ENCODE results near the gene PER2. TPM values are rescaled to one million over a fixed set of nuclear protein-coding genes. Genes with fewer than 3 reads are reported as not detected.

The PER2 gene
- total and polyA plus RNA-seq, 10 of the 15 experiments (the other 5 are each of a cell fraction or from before 2014, with no cell fraction given), result 1.5 to 15.1 (median 4.6) TPM

GRCh38 chr2:238220892-238221521 lies 67.4 kb downstream of the PER2 start:
- no peaks in the 10 kb centered on the region for H4K20me1 ChIP-seq (ENCODE audit: control insufficient read depth, insufficient read depth)
- CTCF ChIA-PET, result no interaction called here
- in situ Hi-C loops (cut with MboI), result no loop called here
- ATAC-seq, result no peak
- no peak overlapping the region for H3K4me3 ChIP-seq
- DNase-seq (ENCODE audit: low read depth, low spot score), result no peak
- no peak overlapping the region for H3K27ac ChIP-seq (ENCODE audit: control insufficient read depth, insufficient read depth)
- no peak overlapping the region for H3K9ac ChIP-seq (ENCODE audit: control insufficient read depth, insufficient read depth, low read length)
- intact Hi-C loops (cut with micrococcal nuclease; ENCODE audit: unreplicated experiment), result no loop called here
- POLR2A ChIA-PET, result no interaction called here
- SMC1A ChIA-PET (ENCODE audit: uncharacterized antibody, unreplicated experiment), result no interaction called here
- H3K9me3 ChIP-seq (replicated peaks; ENCODE audit: control insufficient read depth, insufficient read depth, low read length), result no peaks in the 10 kb centered on the region
- H3K36me3 ChIP-seq (ENCODE audit: control insufficient read depth in 2 of 2, insufficient read depth in 2 of 2, low read length in 1 of 2), result no peaks in the 10 kb centered on the region
- H3K27me3 ChIP-seq (replicated peaks in 1 of 2; ENCODE audit: control insufficient read depth in 2 of 2, insufficient read depth in 2 of 2, low read length in 1 of 2), result 0 out of 4 replicates have a peak, but pooled peaks cover 0 to 1% of the 10 kb centered on the region in 2 experiments
- H3K4me2 ChIP-seq (ENCODE audit: control insufficient read depth, insufficient read depth), result no peak overlapping the region
- RAD21 ChIA-PET (ENCODE audit: unreplicated experiment), result no interaction called here
- H3K79me2 ChIP-seq (ENCODE audit: control insufficient read depth, insufficient read depth, low read length), result no peaks in the 10 kb centered on the region
- H3K4me1 ChIP-seq (ENCODE audit: control insufficient read depth, insufficient read depth, low read length), result no peaks in the 10 kb centered on the region
- no peak for FAIRE-seq
- 64% methylated on average over 22 of the region's 23 CpGs for WGBS (ENCODE audit: insufficient coverage, insufficient replicate concordance, low lambda C conversion rate, missing lambda C conversion rate)
- BruUV-seq (replicated peaks), result no TSS peak
- no peak overlapping the region for H2AFZ ChIP-seq (ENCODE audit: control insufficient read depth, low read depth, low read length)
- TF ChIP-seq CHD4 (IDR thresholded peaks at IDR 0.05), result no peak
- no peak for TF ChIP-seq RELB (IDR thresholded peaks at IDR 0.05; ENCODE audit: low read depth)
- TF ChIP-seq PRDM15 (CRISPR knock-in tag; IDR thresholded peaks at IDR 0.05), result no peak
- TF ChIP-seq ZBTB33 (IDR thresholded peaks at IDR 0.05), result no peak
- no peak for TF ChIP-seq ELK1 (IDR thresholded peaks at IDR 0.05; ENCODE audit: low read depth, low read length)
- TF ChIP-seq CBFB (IDR thresholded peaks at IDR 0.05; ENCODE audit: low read depth), result no peak
- TF ChIP-seq ZNF207 (IDR thresholded peaks at IDR 0.05; ENCODE audit: borderline replicate concordance), result no peak
- TF ChIP-seq POU2F2 (IDR thresholded peaks at IDR 0.05; ENCODE audit: borderline replicate concordance, low read depth, low read length), result no peak
- TF ChIP-seq PBX3 (IDR thresholded peaks at IDR 0.05; ENCODE audit: insufficient replicate concordance, low read depth, low read length), result no peak
- TF ChIP-seq ZNF217 (IDR thresholded peaks at IDR 0.05), result no peak

Data from GM12878 (cell line).